Measurements from ENCODE around the gene AVPR1B. TPM values are rescaled to one million over a fixed set of nuclear protein-coding genes. Genes with fewer than 3 reads are reported as not detected.

The AVPR1B gene
- total RNA-seq, 1 experiment from 2014 or later: not detected

DNA sequence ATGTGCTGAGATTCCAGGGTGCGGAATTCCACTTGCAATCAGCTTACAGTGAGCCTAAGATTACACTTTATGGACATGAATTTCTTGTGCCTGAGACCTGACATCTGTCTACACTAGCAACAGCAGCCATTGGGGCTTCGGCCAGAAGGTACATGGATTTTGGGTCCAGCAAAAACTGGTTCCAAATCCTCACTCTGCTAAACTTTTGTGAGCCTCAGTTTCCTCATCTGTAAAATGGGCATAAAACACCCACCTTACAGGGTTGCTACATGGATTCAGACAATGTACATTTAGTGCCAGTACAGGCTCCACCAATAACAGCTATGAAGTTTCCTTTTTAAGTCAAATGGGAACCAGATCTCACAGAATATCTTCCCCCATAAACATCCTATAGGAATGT is 33.4 kb downstream of the AVPR1B start:
- Histone ChIP-seq H3K4me3 (ENCODE audit: low read depth in 2 of 2, low read length in 2 of 2) (no peak overlapping the region), H3K36me3 (ENCODE audit: control insufficient read depth, insufficient read depth, low read length) (no peaks in the 10 kb centered on the region), H3K4me1 (ENCODE audit: control insufficient read depth, insufficient read depth, low read length) (no peaks in the 10 kb centered on the region), H3K9me3 (ENCODE audit: control insufficient read depth, insufficient read depth, low read depth, low read length) (no peaks in the 10 kb centered on the region), H3K27ac (ENCODE audit: low read length) (no peak overlapping the region), H3K27me3 (ENCODE audit: control insufficient read depth, insufficient read depth, low read length) (peaks cover 8% of the 10 kb centered on the region)
- ChIA-PET CTCF (no interaction called here), POLR2A (no interaction called here)
- intact Hi-C loops (cut with micrococcal nuclease; ENCODE audit: unreplicated experiment) (no loop called here), in situ Hi-C loops (cut with HindIII; ENCODE audit: low pct_unique_long_range_greater_than_20kb, low sequenced_read_pairs) (no loop called here)
- no peak for DNase-seq (ENCODE audit: low read depth, low spot score)
- no peak for TF ChIP-seq POLR2AphosphoS5 (IDR thresholded peaks at IDR 0.05; ENCODE audit: low read depth, low read length)
- TF ChIP-seq, protein P1, sequence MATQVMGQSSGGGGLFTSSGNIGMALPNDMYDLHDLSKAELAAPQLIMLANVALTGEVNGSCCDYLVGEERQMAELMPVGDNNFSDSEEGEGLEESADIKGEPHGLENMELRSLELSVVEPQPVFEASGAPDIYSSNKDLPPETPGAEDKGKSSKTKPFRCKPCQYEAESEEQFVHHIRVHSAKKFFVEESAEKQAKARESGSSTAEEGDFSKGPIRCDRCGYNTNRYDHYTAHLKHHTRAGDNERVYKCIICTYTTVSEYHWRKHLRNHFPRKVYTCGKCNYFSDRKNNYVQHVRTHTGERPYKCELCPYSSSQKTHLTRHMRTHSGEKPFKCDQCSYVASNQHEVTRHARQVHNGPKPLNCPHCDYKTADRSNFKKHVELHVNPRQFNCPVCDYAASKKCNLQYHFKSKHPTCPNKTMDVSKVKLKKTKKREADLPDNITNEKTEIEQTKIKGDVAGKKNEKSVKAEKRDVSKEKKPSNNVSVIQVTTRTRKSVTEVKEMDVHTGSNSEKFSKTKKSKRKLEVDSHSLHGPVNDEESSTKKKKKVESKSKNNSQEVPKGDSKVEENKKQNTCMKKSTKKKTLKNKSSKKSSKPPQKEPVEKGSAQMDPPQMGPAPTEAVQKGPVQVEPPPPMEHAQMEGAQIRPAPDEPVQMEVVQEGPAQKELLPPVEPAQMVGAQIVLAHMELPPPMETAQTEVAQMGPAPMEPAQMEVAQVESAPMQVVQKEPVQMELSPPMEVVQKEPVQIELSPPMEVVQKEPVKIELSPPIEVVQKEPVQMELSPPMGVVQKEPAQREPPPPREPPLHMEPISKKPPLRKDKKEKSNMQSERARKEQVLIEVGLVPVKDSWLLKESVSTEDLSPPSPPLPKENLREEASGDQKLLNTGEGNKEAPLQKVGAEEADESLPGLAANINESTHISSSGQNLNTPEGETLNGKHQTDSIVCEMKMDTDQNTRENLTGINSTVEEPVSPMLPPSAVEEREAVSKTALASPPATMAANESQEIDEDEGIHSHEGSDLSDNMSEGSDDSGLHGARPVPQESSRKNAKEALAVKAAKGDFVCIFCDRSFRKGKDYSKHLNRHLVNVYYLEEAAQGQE (IDR thresholded peaks at IDR 0.05; ENCODE audit: insufficient read depth in 1 of 2, low read depth in 2 of 2, low read length in 1 of 2): no peak
- no peak for TF ChIP-seq SIN3A (IDR thresholded peaks at IDR 0.05; ENCODE audit: borderline replicate concordance, insufficient read depth, low read depth, low read length)
- TF ChIP-seq, protein P2, sequence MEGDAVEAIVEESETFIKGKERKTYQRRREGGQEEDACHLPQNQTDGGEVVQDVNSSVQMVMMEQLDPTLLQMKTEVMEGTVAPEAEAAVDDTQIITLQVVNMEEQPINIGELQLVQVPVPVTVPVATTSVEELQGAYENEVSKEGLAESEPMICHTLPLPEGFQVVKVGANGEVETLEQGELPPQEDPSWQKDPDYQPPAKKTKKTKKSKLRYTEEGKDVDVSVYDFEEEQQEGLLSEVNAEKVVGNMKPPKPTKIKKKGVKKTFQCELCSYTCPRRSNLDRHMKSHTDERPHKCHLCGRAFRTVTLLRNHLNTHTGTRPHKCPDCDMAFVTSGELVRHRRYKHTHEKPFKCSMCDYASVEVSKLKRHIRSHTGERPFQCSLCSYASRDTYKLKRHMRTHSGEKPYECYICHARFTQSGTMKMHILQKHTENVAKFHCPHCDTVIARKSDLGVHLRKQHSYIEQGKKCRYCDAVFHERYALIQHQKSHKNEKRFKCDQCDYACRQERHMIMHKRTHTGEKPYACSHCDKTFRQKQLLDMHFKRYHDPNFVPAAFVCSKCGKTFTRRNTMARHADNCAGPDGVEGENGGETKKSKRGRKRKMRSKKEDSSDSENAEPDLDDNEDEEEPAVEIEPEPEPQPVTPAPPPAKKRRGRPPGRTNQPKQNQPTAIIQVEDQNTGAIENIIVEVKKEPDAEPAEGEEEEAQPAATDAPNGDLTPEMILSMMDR (IDR thresholded peaks at IDR 0.05): no peak
- TF ChIP-seq TCF7L2 (IDR thresholded peaks at IDR 0.05; ENCODE audit: low read depth, low read length): no peak
- BruUV-seq (replicated peaks): no TSS peak
- no peak for ATAC-seq

DNA sequence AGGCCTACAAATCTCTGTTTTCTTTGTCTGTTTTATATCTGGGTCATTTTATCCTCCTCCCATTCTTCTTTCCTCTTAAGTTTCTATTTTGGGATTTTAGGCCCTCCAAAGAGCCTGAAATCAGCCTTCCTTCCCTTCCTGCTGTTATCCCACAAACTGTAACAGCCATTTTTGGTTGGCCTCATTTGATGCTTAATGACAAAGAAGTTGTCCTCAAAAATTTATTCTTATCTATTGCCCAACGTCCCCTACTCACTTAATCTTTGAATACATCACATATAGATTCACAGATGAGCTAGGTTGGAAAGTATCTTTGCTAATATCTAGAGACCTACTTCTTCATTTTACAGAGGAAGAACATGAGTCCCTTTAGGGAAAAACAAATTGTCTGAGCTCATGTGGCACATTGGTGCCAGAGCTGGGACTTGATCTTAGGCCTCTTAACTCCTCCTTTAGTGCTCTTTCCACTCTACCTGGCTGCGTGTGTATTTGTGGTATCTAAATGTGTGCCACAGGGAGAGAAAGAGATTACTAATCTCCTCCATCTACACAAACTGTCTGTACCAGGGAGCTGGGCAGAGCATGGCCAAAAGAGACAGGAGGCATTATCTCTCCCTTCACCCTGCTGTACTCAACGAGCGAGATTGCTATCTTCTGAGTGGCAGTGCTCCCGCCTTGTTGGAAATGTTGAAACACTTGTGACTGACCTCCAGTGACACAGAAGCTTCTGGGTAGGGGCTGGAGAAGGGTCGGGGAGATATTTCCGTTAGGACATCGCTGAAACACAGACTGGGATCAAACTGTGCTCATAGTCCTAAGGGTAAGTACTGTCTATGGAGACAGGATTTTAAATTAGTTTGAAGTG is 34.1 kb downstream of the AVPR1B start:
- no peaks in the 10 kb centered on the region for H3K4me1 ChIP-seq (ENCODE audit: control insufficient read depth, insufficient read depth, low read length)
- H3K36me3 ChIP-seq (ENCODE audit: control insufficient read depth, insufficient read depth, low read length): no peaks in the 10 kb centered on the region
- no peak overlapping the region for H3K27ac ChIP-seq (ENCODE audit: low read length)
- no peaks in the 10 kb centered on the region for H3K9me3 ChIP-seq (ENCODE audit: control insufficient read depth, insufficient read depth, low read depth, low read length)
- POLR2A ChIA-PET: no interaction called here
- DNase-seq (ENCODE audit: low read depth, low spot score) (no peak), ATAC-seq (no peak)
- peaks cover 8% of the 10 kb centered on the region for H3K27me3 ChIP-seq (ENCODE audit: control insufficient read depth, insufficient read depth, low read length)
- intact Hi-C loops (cut with micrococcal nuclease; ENCODE audit: unreplicated experiment): no loop called here
- no peak overlapping the region for H3K4me3 ChIP-seq (ENCODE audit: low read depth in 2 of 2, low read length in 2 of 2)
- CTCF ChIA-PET: interaction anchor here (0.6 kb wide), 1 partner anchor 227 kb away, joined by 3 read pairs; no protein-coding TSS in a partner anchor
- no TSS peak for BruUV-seq (replicated peaks)
- in situ Hi-C loops (cut with HindIII; ENCODE audit: low pct_unique_long_range_greater_than_20kb, low sequenced_read_pairs): no loop called here
- TF ChIP-seq, protein P2 (IDR thresholded peaks at IDR 0.05): no peak
- TF ChIP-seq TCF7L2 (IDR thresholded peaks at IDR 0.05; ENCODE audit: low read depth, low read length) (no peak), POLR2AphosphoS5 (IDR thresholded peaks at IDR 0.05; ENCODE audit: low read depth, low read length) (no peak), SIN3A (IDR thresholded peaks at IDR 0.05; ENCODE audit: borderline replicate concordance, insufficient read depth, low read depth, low read length) (no peak)
- TF ChIP-seq, protein P1 (IDR thresholded peaks at IDR 0.05; ENCODE audit: insufficient read depth in 1 of 2, low read depth in 2 of 2, low read length in 1 of 2): no peak
